RWPE1 (cell line): ENCODE data around the gene PDE8B.

Source experiments
- CTCF ChIA-PET: fragments of 350-600 bp; sonication (Branson Sonifier 250); formaldehyde crosslinking; extraction: SDS; loops from one replicate; lab custom pipeline; 2021; lab: Yijun Ruan, JAX
- POLR2A ChIA-PET: fragments of 400-600 bp; formaldehyde crosslinking; extraction: SDS; loops from one replicate; lab custom pipeline; 2020; ENCODE audit warnings: antibody characterized with exemption; ENCODE audit not compliant: low non-redundant PET; lab: Yijun Ruan, JAX
- DNase-seq: peaks from one replicate; pipeline ENCODE4 v3.0.0; 2012; ENCODE audit warnings: low spot score
- H3K27ac ChIP-seq: fragments of 450-650 bp; 2 replicates; pipeline ENCODE4 v1.5.1; 2017
- TF ChIP-seq, protein P1 (sequence below): fragments of 450-650 bp; conservative IDR thresholded peaks from 2 replicates; pipeline ENCODE4 v1.5.1; 2017; ENCODE audit warnings: low read depth, mild to moderate bottlenecking

Gene PDE8B

DNA sequence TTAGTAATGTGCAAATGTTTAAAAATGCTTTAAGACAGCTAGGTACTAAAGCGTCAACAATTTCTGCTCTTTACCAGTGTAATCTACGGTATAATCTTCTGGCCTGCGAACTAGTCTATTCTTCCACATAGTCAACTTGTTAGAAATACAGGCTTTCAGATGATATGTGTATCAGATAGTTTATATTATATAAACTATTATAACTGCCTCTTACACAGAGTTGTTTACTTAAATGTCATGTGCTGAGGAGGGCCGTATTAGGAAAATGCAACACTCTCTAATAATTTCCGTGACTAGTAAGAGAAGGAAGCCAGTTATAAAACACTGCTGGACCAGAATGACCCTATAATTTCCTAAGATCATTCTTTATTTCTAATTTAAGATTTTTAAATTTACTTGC is 218.0 kb downstream of the PDE8B start:
- no peak for DNase-seq
- no peak overlapping the region for H3K27ac ChIP-seq
- TF ChIP-seq, protein P1, sequence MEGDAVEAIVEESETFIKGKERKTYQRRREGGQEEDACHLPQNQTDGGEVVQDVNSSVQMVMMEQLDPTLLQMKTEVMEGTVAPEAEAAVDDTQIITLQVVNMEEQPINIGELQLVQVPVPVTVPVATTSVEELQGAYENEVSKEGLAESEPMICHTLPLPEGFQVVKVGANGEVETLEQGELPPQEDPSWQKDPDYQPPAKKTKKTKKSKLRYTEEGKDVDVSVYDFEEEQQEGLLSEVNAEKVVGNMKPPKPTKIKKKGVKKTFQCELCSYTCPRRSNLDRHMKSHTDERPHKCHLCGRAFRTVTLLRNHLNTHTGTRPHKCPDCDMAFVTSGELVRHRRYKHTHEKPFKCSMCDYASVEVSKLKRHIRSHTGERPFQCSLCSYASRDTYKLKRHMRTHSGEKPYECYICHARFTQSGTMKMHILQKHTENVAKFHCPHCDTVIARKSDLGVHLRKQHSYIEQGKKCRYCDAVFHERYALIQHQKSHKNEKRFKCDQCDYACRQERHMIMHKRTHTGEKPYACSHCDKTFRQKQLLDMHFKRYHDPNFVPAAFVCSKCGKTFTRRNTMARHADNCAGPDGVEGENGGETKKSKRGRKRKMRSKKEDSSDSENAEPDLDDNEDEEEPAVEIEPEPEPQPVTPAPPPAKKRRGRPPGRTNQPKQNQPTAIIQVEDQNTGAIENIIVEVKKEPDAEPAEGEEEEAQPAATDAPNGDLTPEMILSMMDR = no peak
- ChIA-PET POLR2A (no interaction called here), CTCF (no interaction called here)

DNA sequence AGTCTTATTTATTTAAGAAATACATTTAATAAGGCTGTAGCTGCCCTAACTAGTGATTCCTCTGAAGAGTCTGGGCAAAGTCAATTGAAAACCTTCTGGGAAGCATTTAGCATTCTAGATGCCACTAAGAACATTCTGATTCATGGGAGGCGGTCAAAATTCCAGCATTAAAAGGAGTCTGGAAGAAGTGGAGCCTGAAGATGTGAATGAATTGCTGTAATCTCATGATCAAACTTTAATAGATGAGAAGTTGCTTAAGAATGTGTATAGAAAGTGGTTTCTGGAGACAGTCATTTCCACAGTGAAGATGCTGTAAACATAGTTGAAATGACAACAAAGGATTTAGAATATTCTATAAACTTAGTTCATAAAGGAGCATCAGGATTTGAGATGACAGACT is 220.2 kb downstream of the PDE8B start:
- ChIA-PET CTCF (interaction anchor here (0.6 kb wide), 1 partner anchor 802 kb away, joined by 3 read pairs; no protein-coding TSS in a partner anchor), POLR2A (no interaction called here)
- no peak for DNase-seq
- TF ChIP-seq, protein P1 = no peak
- H3K27ac ChIP-seq = no peak overlapping the region

DNA sequence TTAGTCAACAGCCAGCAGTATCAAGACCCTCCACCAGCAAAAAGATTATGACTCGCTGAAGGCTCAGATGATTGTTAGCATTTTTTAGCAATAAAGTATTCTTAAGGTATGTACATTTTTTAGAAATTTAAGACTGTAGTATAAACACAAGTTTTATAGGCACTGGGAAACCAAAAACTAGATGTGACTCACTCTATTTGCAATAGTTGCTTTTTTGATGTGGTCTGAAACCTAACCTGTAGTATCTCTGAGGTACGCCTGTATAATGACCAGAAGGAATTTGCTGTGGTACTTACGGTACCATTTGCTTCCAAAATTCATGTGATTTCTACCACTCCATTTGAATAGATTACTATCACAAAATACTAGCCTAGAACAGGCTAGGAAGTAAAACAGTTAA is 220.8 kb downstream of the PDE8B start:
- CTCF ChIA-PET = no interaction called here
- H3K27ac ChIP-seq = no peak overlapping the region
- TF ChIP-seq, protein P1 = no peak
- DNase-seq = no peak
- POLR2A ChIA-PET = no interaction called here

DNA sequence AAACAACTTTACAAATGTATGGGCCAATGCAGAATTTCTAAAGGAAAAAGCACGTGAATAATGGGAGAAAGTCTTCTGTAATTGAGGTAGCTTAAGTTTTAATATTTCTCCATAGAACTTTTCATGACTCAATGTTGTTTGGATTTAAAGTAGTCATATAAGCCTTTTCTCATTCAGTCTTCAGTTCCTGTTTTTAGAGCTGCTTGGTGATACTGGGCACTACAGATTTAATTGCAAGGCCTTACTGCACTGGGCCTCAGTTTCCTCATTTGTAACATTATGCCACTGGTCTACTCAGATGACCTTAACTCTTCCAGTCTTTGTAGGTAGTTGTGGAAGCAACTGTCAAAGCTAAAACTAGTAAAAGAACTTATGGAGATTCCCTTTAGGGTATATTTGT is 221.2 kb downstream of the PDE8B start:
- CTCF ChIA-PET = no interaction called here
- DNase-seq = no peak
- H3K27ac ChIP-seq = no peak overlapping the region
- POLR2A ChIA-PET = no interaction called here
- TF ChIP-seq, protein P1 = no peak

DNA sequence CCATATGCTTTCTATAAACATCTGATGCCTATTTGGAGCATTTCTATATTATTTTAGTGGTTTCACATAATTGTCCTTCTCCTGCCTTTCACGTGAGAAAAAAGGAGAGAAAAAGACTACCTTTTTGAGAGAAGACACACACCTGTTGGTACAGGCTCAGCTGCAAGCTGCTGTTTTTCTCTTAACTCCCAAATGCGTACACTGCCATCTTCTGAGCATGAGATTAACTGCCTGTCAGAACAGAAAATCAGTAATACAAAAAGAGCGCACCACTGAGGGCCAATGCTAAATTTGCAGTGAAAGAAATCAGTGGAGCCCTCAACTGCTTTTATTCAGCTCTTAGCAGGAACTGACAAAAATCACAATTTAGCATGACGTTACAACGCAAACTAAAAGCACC is 226.7 kb downstream of the PDE8B start:
- TF ChIP-seq, protein P1 = no peak
- DNase-seq = no peak
- no peak overlapping the region for H3K27ac ChIP-seq
- ChIA-PET CTCF (interaction anchor here (0.6 to 1.8 kb wide), 5 partner anchors 10 to 351 kb away, joined by 3 to 5 read pairs (median 3); no protein-coding TSS in a partner anchor), POLR2A (no interaction called here)

DNA sequence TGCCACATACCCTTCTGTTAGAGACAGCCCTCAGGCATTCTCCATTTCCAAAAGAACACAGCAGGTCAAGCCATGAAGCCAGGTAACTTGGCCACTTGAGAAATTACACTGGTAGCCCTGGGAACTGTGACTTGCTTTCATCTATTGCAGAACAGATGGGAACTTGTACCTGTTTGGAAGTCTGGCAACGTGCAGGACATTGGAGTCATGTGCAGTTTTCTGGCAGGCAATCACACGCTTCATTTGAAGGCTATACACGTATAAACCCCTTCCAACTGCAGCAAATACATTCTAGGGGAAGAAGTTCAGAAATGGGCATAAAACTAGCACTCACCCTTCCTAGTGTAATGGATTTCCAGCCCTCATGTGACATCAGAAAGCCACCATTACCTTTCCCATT is 227.6 kb downstream of the PDE8B start:
- H3K27ac ChIP-seq = no peak overlapping the region
- POLR2A ChIA-PET = no interaction called here
- CTCF ChIA-PET = no interaction called here
- TF ChIP-seq, protein P1 = no peak
- no peak for DNase-seq
